KMS-11 (cell line): Measurements from ENCODE around the gene SPACA4.

Experiments used
- H2AFZ ChIP-seq: fragments of 200-600 bp; sonication (generic); 2 replicates; pipeline ENCODE4 v1.6.1; 2016; ENCODE audit warnings: antibody characterized with exemption, mixed run types, low read depth
- H3K27ac ChIP-seq: fragments of 200-600 bp; sonication (generic); 2 replicates; pipeline ENCODE4 v1.6.1; 2016; ENCODE audit warnings: mild to moderate bottlenecking, mixed run types
- H3K27me3 ChIP-seq: fragments of 200-600 bp; sonication (generic); 2 replicates; pipeline ENCODE4 v1.6.1; 2017; ENCODE audit warnings: mild to moderate bottlenecking, low read depth, mixed run types, moderate library complexity; ENCODE audit not compliant: insufficient read depth
- H3K36me3 ChIP-seq: fragments of 200-600 bp; sonication (generic); 2 replicates; pipeline ENCODE4 v1.6.1; 2017; ENCODE audit warnings: mild to moderate bottlenecking, mixed run types; ENCODE audit not compliant: insufficient read depth
- H3K4me1 ChIP-seq: fragments of 200-600 bp; sonication (generic); 2 replicates; pipeline ENCODE4 v1.6.1; 2016; ENCODE audit warnings: mild to moderate bottlenecking, low read depth, mixed run types; ENCODE audit not compliant: poor library complexity, severe bottlenecking
- H3K4me2 ChIP-seq: fragments of 200-600 bp; sonication (generic); 2 replicates; pipeline ENCODE4 v1.7.0; 2016; ENCODE audit warnings: mild to moderate bottlenecking, mixed run types
- H3K4me3 ChIP-seq: fragments of 200-600 bp; sonication (generic); IDR thresholded peaks from 2 replicates; pipeline ENCODE4 v1.6.1; 2017; ENCODE audit warnings: low read depth, low read length, mixed read lengths; ENCODE audit not compliant: insufficient read depth
- H3K79me2 ChIP-seq: fragments of 200-600 bp; sonication (generic); 2 replicates; pipeline ENCODE4 v1.6.1; 2016; ENCODE audit warnings: low read depth, mixed run types; ENCODE audit not compliant: insufficient read depth
- H3K9ac ChIP-seq: fragments of 200-600 bp; sonication (generic); 2 replicates; pipeline ENCODE4 v1.6.1; 2016; ENCODE audit warnings: mild to moderate bottlenecking, mixed run types
- H4K20me1 ChIP-seq: fragments of 200-600 bp; sonication (generic); 2 replicates; pipeline ENCODE4 v1.6.1; 2016; ENCODE audit warnings: mild to moderate bottlenecking, mixed run types; ENCODE audit not compliant: insufficient read depth
- TF ChIP-seq, protein P1 (sequence below): fragments of 200-600 bp; sonication (generic); conservative IDR thresholded peaks from 2 replicates; pipeline ENCODE4 v1.6.1; 2017; ENCODE audit warnings: low read depth, mild to moderate bottlenecking, antibody characterized with exemption, low read length, moderate library complexity, mixed read lengths

Gene SPACA4

DNA sequence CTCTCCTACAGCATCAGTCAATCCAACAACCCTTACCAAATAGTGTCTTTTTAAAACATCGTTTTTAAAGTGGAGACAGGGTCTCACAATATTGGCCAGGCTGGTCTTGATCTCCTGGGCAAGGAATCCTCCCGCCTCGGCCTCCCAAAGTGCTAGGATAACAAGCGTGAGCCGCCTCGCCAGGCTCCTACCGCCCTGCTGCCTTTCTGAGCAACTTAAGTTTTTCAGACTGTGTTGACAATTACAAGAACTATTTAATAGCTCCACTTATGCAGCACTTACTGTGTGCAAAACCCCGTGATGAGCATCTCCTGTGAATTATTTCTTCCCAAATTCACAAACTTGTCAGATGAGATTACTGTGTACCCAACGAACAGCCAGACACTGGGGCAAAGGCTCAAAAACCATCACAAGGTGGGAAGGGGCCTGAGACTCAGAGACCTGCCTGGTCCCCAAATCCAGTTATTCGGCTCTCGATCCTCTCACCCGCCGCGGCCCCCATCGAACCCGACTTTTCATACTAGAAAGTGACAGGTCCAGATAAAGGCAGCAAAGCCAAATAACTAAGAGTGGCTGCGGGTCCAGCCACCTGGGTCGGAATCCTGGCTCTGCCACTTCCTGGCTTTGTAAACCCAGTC is 11.9 kb downstream of the SPACA4 start:
- peak overlapping the region; percentile 94 for H3K9ac ChIP-seq
- peaks cover 23% of the 10 kb centered on the region for H3K4me1 ChIP-seq
- H3K79me2 ChIP-seq, result peaks cover 35% of the 10 kb centered on the region
- peak overlapping the region; percentile 66 for H3K27ac ChIP-seq
- H3K27me3 ChIP-seq, result no peaks in the 10 kb centered on the region
- peak overlapping the region; percentile 20; the same call in 1 of the 2 replicates for H2AFZ ChIP-seq
- H3K4me2 ChIP-seq, result peak overlapping the region; percentile 63
- peaks cover 10% of the 10 kb centered on the region; the same call in 1 of the 2 replicates for H3K36me3 ChIP-seq
- H3K4me3 ChIP-seq, result peak overlapping the region; percentile 9
- TF ChIP-seq, protein P1, sequence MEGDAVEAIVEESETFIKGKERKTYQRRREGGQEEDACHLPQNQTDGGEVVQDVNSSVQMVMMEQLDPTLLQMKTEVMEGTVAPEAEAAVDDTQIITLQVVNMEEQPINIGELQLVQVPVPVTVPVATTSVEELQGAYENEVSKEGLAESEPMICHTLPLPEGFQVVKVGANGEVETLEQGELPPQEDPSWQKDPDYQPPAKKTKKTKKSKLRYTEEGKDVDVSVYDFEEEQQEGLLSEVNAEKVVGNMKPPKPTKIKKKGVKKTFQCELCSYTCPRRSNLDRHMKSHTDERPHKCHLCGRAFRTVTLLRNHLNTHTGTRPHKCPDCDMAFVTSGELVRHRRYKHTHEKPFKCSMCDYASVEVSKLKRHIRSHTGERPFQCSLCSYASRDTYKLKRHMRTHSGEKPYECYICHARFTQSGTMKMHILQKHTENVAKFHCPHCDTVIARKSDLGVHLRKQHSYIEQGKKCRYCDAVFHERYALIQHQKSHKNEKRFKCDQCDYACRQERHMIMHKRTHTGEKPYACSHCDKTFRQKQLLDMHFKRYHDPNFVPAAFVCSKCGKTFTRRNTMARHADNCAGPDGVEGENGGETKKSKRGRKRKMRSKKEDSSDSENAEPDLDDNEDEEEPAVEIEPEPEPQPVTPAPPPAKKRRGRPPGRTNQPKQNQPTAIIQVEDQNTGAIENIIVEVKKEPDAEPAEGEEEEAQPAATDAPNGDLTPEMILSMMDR, result no peak; the same call in 1 of the 2 replicates
- peaks cover 26% of the 10 kb centered on the region for H4K20me1 ChIP-seq

DNA sequence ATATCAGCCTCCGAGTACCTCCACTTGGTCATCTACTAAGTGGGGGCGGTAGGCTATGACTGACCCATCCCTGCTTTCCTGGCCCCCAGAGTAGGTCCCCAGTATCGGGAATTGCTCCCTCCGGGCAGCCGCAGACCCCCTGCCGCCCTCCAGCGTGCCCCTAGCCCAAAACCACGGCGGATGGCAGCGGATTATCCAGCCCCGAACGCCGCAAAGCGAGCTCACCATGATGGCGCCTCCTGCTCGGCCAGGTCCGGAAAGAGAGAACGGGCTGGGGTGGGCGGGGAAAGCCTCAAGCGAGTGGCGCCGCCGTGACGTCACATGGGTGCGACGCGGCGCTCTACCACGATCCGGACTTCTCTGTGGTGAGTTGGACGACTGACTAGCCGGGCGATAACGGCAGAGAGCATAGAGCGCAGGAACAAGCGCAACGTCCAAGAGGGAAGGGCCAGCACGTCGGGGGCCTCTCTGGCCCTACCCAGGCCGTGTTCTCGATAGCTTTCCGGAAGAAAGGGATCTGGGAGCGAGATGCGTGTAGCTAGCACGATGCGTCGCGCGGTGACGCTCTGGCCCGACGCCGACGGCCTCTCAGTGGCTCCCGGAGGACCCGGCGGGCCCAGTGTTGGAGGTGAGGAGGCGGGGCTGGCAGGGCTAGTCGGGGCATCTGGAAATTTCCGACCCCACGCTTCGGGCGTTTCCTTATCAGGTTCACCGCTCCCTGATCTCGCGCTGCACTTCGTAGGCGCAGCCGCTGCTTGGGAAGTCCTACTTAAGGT is 12.6 kb downstream of the SPACA4 start, which contains the start of the genes RPL18 and SPHK2:
TSS of gene RPL18 (minus strand) at position 263 of the 776 bp plus-strand sequence. CDS start at position 228, 35 bp downstream.
TSS of gene SPHK2 (plus strand) at position 591 of the 776 bp plus-strand sequence. CDS start 1,009 bp downstream, outside the sequence.
- H4K20me1 ChIP-seq, result peaks cover 26% of the 10 kb centered on the region
- H3K4me3 ChIP-seq, result peak within 1 kb of the TSS; percentile 9
- peak within 1 kb of the TSS; percentile 63 for H3K4me2 ChIP-seq
- H3K27ac ChIP-seq, result peak within 1 kb of the TSS; percentile 66
- peaks cover 27% of the 10 kb centered on the region for H3K4me1 ChIP-seq
- H2AFZ ChIP-seq, result peak within 1 kb of the TSS; percentile 65
- peak within 1 kb of the TSS; percentile 94 for H3K9ac ChIP-seq
- TF ChIP-seq, protein P1, result no peak; the same call in 1 of the 2 replicates
- H3K27me3 ChIP-seq, result no peaks in the 10 kb centered on the region
- peaks cover 35% of the 10 kb centered on the region for H3K79me2 ChIP-seq
- peaks cover 10% of the 10 kb centered on the region; the same call in 1 of the 2 replicates for H3K36me3 ChIP-seq

DNA sequence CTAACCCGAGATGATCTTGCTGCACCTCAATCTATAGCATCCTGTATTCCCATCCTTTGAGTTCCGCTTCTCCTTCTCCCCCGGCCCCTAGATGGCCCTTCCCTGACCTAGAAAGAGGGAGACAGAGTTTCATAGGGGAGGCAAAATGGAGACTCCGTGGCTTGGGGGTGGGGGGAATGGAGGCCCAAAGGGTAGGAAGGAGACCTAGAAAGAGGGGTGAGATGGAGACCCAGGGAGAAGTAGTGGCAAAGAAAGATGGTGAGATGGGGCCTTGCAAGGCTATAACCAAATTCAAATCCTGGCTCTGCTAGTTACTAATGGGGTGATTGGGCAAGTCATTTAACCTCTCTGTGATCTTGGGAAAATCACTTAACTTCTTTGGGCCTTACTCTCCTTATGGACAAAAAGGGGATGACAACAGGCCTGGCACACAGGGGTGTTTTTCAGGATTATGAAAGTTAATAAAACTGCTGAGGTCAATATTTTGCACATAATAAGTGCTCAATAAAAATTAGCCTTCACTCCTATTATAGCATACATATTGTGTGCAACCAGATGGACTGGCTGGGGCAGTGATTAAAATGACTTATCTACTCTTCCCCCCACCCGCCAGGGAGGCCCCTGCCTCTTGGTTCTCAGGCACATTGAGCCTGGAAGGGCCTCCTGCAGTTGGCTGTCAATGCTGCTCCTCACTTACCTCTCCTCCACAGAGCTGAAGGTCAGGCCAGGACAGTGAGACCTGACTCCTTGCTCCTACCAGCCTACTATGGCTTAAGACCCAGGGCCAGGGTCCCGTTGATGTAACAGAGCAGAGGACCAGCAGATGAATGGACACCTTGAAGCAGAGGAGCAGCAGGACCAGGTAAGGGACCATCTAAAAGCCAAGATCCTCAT is 13.4 kb downstream of the SPACA4 start:
- peak overlapping the region; percentile 65 for H2AFZ ChIP-seq
- TF ChIP-seq, protein P1, result peak; percentile 20
- no peaks in the 10 kb centered on the region for H3K27me3 ChIP-seq

More for the DNA sequence above, 13.4 kb downstream of the SPACA4 start:
- Histone ChIP-seq H3K9ac (peak overlapping the region; percentile 94), H3K36me3 (peaks cover 10% of the 10 kb centered on the region; the same call in 1 of the 2 replicates), H3K4me3 (no peak overlapping the region), H3K79me2 (peaks cover 36% of the 10 kb centered on the region), H3K4me2 (peak overlapping the region; percentile 62), H4K20me1 (peaks cover 23% of the 10 kb centered on the region), H3K4me1 (peaks cover 32% of the 10 kb centered on the region), H3K27ac (peak overlapping the region; percentile 66)
